HG03442 (cell line): ENCODE measurements around the gene B4GALT2.
A peak's percentile ranks its signal among the peaks of the same experiment; 100 is the strongest.

Experiments used
- ATAC-seq: cut with Tn5 transposase; IDR thresholded peaks from one replicate; pipeline ENCODE4 v1.9.1; 2021; ENCODE audit warnings: mild to moderate bottlenecking, moderate library complexity; ENCODE audit not compliant: unreplicated experiment

Gene B4GALT2

GRCh38 chr1:43969416-43969745 is 9.6 kb upstream of the B4GALT2 start:
- no peak for ATAC-seq

- peak; percentile 76 for ATAC-seq
Observed at GRCh38 chr1:43969746-43970466, 9.1 kb upstream of the B4GALT2 start, which contains the start of gene DPH2. DPH2 (plus strand) TSS chr1:43970010; CDS start chr1:43970176, 166 bp downstream.

- no peak for ATAC-seq
Observed at GRCh38 chr1:43970502-43970901, 8.5 kb upstream of the B4GALT2 start.

GRCh38 chr1:43970911-43971310 is 8.1 kb upstream of the B4GALT2 start:
- ATAC-seq: no peak

- ATAC-seq: no peak
Observed at GRCh38 chr1:43971336-43971980, 7.6 kb upstream of the B4GALT2 start.

- no peak for ATAC-seq
Observed at GRCh38 chr1:43973981-43974442, 5.0 kb upstream of the B4GALT2 start.

GRCh38 chr1:43974443-43975248 is 4.4 kb upstream of the B4GALT2 start, which contains the start of gene ATP6V0B:
ATP6V0B (plus strand) TSS chr1:43974960; CDS start chr1:43975041, 81 bp downstream.
- ATAC-seq: peak; percentile 61

- ATAC-seq: no peak
Observed at GRCh38 chr1:43975249-43975961, 3.6 kb upstream of the B4GALT2 start.

- no peak for ATAC-seq
Observed at GRCh38 chr1:43976045-43976444, 3.0 kb upstream of the B4GALT2 start.

GRCh38 chr1:43976890-43977289 is 2.1 kb upstream of the B4GALT2 start:
- no peak for ATAC-seq

GRCh38 chr1:43977376-43978263 is 1.4 kb upstream of the B4GALT2 start:
- no peak for ATAC-seq

- ATAC-seq: no peak
Observed at GRCh38 chr1:43978264-43978550, 803 bp upstream of the B4GALT2 start.

- ATAC-seq: no peak
Observed at GRCh38 chr1:43979261-43979527, 184 bp downstream of the B4GALT2 start.

- ATAC-seq: no peak
Observed at GRCh38 chr1:43979528-43980254, 681 bp downstream of the B4GALT2 start.

GRCh38 chr1:43980255-43981134 is 1.5 kb downstream of the B4GALT2 start:
- no peak for ATAC-seq

- ATAC-seq: no peak
Observed at GRCh38 chr1:43981135-43981491, 2.1 kb downstream of the B4GALT2 start.

GRCh38 chr1:43981636-43982035 is 2.6 kb downstream of the B4GALT2 start:
- ATAC-seq: no peak

- ATAC-seq: no peak
Observed at GRCh38 chr1:43982241-43982640, 3.2 kb downstream of the B4GALT2 start.

GRCh38 chr1:43982808-43983207 is 3.8 kb downstream of the B4GALT2 start:
- ATAC-seq: no peak
